IPS-11a (cell line): Measurements from ENCODE around the gene ZNF761.
"Not testable (repeated sequence)": the region's sequence is repeated elsewhere in the genome, so short reads cannot be mapped to it uniquely, and the experiment has no call there.

Source experiments
- H3K4me3 ChIP-seq: one replicate; pipeline ENCODE4 v1.5.1; 2013; ENCODE audit warnings: low read depth, low read length, control low read depth

The ZNF761 gene

GRCh38 chr19:53455828-53456227, 24.0 kb downstream of the ZNF761 start:
- H3K4me3 ChIP-seq = no peak overlapping the region

GRCh38 chr19:53460131-53460721, 28.4 kb downstream of the ZNF761 start:
- not testable (repeated sequence) for H3K4me3 ChIP-seq

DNA sequence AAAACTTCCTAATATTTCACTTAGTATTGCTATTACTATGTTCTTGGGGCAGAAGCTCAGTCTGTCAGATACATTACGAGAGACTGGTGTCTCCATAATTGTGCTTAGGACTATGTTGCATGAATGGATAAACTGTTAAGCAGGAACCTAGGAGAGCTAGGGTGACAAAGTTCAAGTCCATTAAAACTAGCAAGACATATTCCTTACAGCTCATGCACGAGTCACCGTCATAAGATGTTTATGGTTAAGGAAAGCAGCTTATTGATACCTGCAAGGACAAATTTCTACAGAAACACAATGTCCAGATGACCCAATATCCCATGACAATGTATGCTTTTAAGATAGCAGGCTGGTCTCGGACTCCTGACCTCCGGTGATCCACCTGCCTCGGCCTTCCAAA, 30.1 kb downstream of the ZNF761 start:
- no peak overlapping the region for H3K4me3 ChIP-seq

DNA sequence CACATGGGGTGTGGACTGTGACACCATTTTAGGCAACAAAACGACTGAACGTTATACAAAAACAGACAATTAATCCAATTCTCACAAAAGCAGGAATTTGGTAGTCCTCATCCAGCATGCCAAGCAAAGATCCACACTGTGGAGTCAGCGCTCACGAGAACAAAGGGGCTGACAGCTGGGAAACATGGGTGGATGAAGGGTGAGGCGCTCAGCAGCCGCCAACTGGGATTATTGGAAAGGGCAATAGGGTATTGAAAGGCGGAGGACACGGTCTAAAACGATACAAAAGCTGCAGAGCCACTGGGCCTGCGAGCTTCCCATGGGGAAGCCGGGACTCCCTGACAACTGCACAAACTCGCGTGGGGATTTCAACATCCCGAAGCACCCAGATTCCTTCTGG, 31.1 kb downstream of the ZNF761 start:
- H3K4me3 ChIP-seq = peak overlapping the region; percentile 36

DNA sequence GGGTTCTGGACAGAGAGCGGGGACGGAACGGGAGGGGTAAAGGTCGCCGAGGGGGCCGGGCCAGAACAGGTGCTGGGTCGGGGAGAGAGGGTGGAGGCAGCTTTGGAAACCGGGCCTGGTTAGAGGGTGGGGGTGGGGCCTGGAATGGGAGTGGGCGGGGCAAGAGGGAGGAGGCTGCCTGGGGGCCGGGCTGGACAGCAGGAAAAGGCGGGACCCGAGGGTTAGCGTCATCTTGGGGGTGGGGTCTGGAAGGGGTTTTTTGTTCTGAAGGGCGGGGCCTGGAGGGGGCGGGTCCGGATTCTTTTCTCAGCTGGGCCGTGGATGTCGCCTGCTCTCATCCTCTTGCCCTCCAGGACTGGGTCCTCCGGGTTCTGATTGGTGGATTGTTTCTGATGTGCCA, 31.5 kb downstream of the ZNF761 start:
- H3K4me3 ChIP-seq = peak overlapping the region; percentile 36

- peak overlapping the region; percentile 82 for H3K4me3 ChIP-seq
Measured at GRCh38 chr19:53466726-53467484, 35.1 kb downstream of the ZNF761 start.

DNA sequence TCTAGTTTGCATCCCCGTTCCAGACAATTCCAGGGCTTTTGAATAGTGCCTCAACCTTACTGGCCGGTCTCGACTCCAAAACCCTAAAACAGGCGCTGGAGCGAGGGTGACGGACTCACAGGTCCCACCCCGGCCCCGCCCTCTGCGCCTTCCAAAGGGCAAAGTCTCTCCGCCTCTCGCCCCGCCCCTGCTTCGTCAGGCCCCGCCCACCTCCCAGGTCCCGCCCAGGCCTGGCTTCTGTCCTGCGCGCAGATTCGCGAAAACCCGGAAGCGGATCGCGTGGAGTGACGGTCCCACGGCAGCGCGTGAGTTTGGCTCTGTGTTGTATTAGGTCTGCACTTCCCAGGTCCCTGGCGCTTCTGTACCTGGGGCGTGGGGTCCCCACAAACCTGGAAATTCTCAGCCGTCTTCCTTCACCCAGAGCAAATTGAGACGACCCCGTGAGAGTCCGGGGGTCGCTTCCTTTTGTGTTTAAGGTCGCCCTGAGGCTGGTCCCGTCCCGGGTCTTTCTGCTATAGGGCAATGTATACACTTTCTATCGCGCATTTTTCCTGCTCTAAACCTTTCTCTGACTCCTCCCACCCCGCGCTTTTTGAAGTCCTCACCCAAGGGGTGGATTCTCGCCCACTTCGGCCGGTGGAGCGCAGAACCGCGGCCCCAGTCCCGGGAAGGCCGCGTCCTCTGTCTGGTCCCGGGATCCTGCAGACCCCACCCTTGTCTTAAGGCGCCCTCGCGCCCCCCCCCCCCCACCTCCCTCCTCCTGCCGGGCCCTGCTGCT, 35.9 kb downstream of the ZNF761 start, which contains the start of gene ZNF813:
TSS of gene ZNF813 (plus strand) at position 249 of the 778 bp plus-strand sequence. CDS start 16,090 bp downstream, outside the sequence.
- H3K4me3 ChIP-seq = peak within 1 kb of the TSS; percentile 82

DNA sequence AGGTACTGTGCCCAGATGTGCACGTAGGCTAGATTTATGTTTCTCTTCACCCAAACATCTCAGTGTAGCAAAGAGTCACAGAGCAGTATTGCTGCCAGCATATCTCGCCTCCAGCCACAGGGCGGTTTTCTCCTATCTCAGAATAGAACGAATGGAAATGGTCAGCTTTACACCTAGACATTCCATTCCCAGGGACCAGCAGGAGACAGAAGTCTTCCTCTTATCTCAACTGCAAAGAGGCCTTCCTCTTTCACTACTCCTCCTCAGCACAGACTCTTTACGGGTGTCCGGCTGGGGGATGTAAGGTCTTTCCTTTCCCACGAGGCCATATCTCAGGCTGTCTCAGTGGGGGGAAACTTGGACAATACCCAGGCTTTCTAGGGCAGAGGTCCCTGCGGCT, 36.8 kb downstream of the ZNF761 start:
- not testable (repeated sequence) for H3K4me3 ChIP-seq

DNA sequence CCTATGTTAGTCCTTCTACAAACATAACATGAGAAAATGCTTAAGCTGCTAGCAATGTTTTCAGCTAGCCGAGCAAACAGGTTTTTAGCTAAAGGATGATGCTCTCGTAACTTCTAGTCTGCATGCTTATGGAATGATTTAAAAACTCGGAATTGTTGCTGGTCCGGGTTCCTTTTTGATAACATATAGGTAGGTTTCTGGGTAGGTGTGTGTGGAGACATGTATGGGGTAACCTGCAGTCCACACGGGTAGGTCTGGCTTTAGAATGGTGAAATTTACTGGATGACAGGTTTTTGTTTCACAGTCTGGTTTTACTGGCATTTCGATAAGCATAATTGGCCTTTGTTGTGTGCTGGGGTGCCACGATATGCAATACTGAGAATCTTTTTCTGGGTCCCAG, 40.1 kb downstream of the ZNF761 start:
- no peak overlapping the region for H3K4me3 ChIP-seq

DNA sequence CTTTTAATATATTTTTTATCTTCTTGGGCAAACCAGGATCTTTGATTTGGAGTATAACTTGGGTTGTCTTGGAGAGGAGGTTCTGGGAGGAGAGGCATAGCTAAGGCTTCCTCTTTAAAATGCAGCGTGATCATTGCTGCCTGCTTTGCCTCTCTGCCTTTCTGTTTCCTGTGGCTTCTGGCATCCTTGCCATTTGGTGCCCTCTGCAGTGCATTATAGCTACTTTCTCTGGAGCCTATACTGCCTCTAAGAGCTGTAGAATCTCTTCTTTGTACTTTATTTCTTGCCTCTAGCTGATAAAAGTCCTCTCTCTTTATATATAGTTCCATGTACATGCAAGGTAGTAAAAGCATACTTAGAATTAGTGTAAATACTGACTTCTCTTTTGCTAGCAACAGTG, 43.0 kb downstream of the ZNF761 start:
- not testable (repeated sequence) for H3K4me3 ChIP-seq

- H3K4me3 ChIP-seq = not testable (repeated sequence)
Measured at GRCh38 chr19:53475470-53475869, 43.7 kb downstream of the ZNF761 start.

GRCh38 chr19:53483751-53484150, 52.0 kb downstream of the ZNF761 start:
- not testable (repeated sequence) for H3K4me3 ChIP-seq

GRCh38 chr19:53485046-53486004, 53.5 kb downstream of the ZNF761 start:
- H3K4me3 ChIP-seq = no peak overlapping the region

DNA sequence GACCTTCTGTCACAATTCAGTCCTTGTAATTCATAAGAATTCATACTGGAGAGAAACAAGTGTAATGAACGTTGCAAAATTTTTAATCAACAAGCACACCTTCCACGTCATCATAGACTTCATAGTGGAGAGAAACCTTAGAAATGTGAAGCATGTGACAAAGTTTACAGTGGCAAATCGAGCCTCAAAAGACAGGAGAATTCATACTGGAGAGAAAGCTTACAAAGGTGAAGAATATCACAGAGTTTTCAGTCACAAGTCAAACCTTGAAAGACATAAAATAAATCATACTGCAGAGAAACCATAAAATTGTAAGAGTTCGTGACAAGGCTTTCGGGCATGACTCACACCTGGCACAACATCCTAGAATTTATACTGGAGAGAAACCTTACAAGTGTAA, 60.4 kb downstream of the ZNF761 start:
- H3K4me3 ChIP-seq = no peak overlapping the region

GRCh38 chr19:53497311-53498023, 65.7 kb downstream of the ZNF761 start:
- H3K4me3 ChIP-seq = not testable (repeated sequence)

- not testable (repeated sequence) for H3K4me3 ChIP-seq
Measured at GRCh38 chr19:53498024-53498395, 66.2 kb downstream of the ZNF761 start.

DNA sequence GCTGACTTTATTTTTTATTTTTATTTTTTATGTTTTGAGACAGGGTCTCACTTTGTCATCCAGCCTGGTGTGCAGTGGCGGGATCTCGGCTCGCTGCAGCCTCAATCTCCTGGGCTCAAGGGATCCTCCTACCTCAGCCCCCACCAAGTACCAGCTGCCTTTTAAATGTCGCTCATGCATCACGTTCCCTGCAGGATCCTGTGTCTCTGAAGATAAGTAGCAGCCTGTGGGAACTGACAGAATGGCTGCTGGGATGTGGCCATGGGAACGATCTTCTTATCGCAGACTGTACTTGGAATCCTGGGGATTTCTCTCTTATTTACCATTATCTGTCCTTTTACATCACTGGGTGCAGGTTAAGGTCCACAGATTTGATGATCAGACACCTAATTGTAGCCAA, 71.4 kb downstream of the ZNF761 start:
- not testable (repeated sequence) for H3K4me3 ChIP-seq

GRCh38 chr19:53503671-53504364, 72.0 kb downstream of the ZNF761 start:
- not testable (repeated sequence) for H3K4me3 ChIP-seq

DNA sequence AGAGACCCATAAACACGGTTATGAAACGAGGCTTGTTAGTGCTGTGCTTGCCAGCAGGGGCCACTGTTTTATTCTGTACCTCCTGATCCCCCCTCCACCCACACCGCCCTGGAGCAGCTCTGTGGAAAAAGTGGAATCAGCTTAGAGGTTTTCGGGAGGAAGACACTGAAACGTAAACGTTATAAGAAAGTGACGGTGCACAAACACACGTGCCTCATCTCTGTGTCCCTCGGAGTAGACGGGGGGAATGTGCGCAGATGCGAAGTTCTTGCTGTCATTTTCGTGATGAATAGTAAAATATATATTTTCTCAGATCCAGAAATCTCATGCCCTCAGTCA, 72.5 kb downstream of the ZNF761 start:
- not testable (repeated sequence) for H3K4me3 ChIP-seq

DNA sequence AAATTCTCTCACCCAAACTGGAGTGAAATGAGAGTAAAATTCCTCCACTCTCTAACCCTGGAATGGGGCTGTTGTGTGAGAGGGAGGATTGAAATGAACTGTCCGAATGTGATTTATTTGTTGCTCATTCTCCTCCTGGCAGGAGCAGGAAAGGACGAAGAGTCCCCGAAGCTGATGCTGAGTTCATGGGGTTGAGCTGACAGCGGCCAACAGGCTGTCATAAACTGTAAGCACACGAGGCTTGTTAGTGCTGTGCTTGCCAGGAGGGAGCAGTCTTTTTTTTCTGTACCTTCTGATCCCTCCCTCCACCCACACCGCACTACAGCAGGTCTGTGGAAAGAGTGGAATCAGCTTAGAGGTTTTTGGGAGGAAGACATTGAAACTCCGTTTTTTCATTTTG, 73.1 kb downstream of the ZNF761 start:
- no peak overlapping the region for H3K4me3 ChIP-seq
